K562 (cell line): ENCODE results near the gene TOR1B. TPM values are rescaled to one million over a fixed set of nuclear protein-coding genes. Genes with fewer than 3 reads are reported as not detected.

Experiments used
- CHCHD3 ChIP-seq: fragments of 250-450 bp; sonication (Bioruptor Pico); IDR thresholded peaks from 2 replicates; pipeline ENCODE4 v2.1.2; 2022; ENCODE audit warnings: mild to moderate bottlenecking
- EGR1 ChIP-seq: fragments of 450-650 bp; conservative IDR thresholded peaks from 2 replicates; pipeline ENCODE4 v1.6.1; 2017; ENCODE audit warnings: mild to moderate bottlenecking
- MYBL2 ChIP-seq, 2 experiments: fragments of 450-650 bp in 1 of 2; sonication (generic) in 1 of 2; formaldehyde crosslinking in 1 of 2; IDR thresholded peaks; 2 replicates each; pipeline versions ENCODE4 v1.6.1 to v1.8.1; 2017 to 2022; ENCODE audit warnings: borderline replicate concordance in 1 of 2, inconsistent platforms in 1 of 2, low read depth in 1 of 2, mild to moderate bottlenecking in 1 of 2, missing genetic modification reagents in 1 of 2, moderate library complexity in 1 of 2
- NCOA4 ChIP-seq: fragments of 450-650 bp; IDR thresholded peaks from 2 replicates; pipeline ENCODE4 v1.6.1; 2018; ENCODE audit warnings: mild to moderate bottlenecking; ENCODE audit not compliant: partially characterized antibody
- RBM39 ChIP-seq: fragments of 200-400 bp; formaldehyde crosslinking; optimal IDR thresholded peaks from 2 replicates; pipeline ENCODE3; 2018; ENCODE audit warnings: low read depth, low read length
- RFX5 ChIP-seq: IDR thresholded peaks from 2 replicates; pipeline ENCODE4 v1.6.1; 2011; ENCODE audit warnings: low read depth, mild to moderate bottlenecking, improper control_type of control experiment, low read length
- SAFB2 ChIP-seq: fragments of 200-400 bp; formaldehyde crosslinking; IDR thresholded peaks from 2 replicates; pipeline ENCODE4 v1.6.1; 2018; ENCODE audit warnings: borderline replicate concordance, low read length, low read depth, moderate library complexity; ENCODE audit not compliant: severe bottlenecking
- TBP ChIP-seq: optimal IDR thresholded peaks from 2 replicates; pipeline ENCODE3; 2011; ENCODE audit warnings: low read depth, low read length, improper control_type of control experiment
- THRAP3 ChIP-seq: fragments of 450-650 bp; IDR thresholded peaks from 2 replicates; pipeline ENCODE4 v1.6.1; 2016; ENCODE audit warnings: mild to moderate bottlenecking, inconsistent platforms, borderline replicate concordance
- U2AF1 ChIP-seq: fragments of 200-400 bp; formaldehyde crosslinking; optimal IDR thresholded peaks from 2 replicates; pipeline ENCODE3; 2017; ENCODE audit warnings: mild to moderate bottlenecking, low read depth, low read length, moderate library complexity
- ZC3H4 ChIP-seq: sonication (generic); formaldehyde crosslinking; IDR thresholded peaks from 2 replicates; pipeline ENCODE4 v1.9.0; 2021; ENCODE audit warnings: missing genetic modification reagents, borderline replicate concordance
- ZFPM2 ChIP-seq: fragments of 250-450 bp; sonication (Bioruptor Pico); IDR thresholded peaks from 2 replicates; pipeline ENCODE4 v1.5.1; 2022; ENCODE audit warnings: mild to moderate bottlenecking
- ZNF134 ChIP-seq: fragments of 250-450 bp; sonication (Bioruptor Pico); conservative IDR thresholded peaks from 2 replicates; pipeline ENCODE4 v1.4.0; 2020
- ZNF778 ChIP-seq: fragments of 450-650 bp; formaldehyde crosslinking; IDR thresholded peaks from 2 replicates; pipeline ENCODE4 v1.4.0; 2020; ENCODE audit warnings: mild to moderate bottlenecking, moderate library complexity
- polyA plus RNA-seq, 8 experiments: library from polyadenylated mRNA; depleted of rRNA in 4 of 8; stranded (reverse) in 5 of 8; unstranded in 3 of 8; fragments of >200 nt; fragmentation: Nextera tagmentation in 2 of 8; fragmentation: Illumina TruSeq in 1 of 8; extraction: Ambion mirVana in 2 of 8; extraction: Trizol in 1 of 8; gene quantifications; 2 replicates each; pipeline versions ENCODE4 v1.2.1 to v1.2.3, GENCODE V29; 2011 to 2014; ENCODE audit warnings: inconsistent platforms in 1 of 8, missing spikeins in 1 of 8
- total RNA-seq, 7 experiments: library from RNA; depleted of rRNA in 6 of 7; stranded (reverse); fragments of >200 nt in 6 of 7; fragmentation: Illumina TruSeq in 2 of 7; extraction: Trizol in 2 of 7; gene quantifications; 2 replicates each; pipeline versions ENCODE4 v1.2.1 to v1.2.3, GENCODE V29; 2011 to 2021; ENCODE audit warnings: low replicate concordance in 1 of 7
- TF ChIP-seq, protein P1 (sequence below): fragments of 450-650 bp; IDR thresholded peaks from 2 replicates; pipeline ENCODE4 v1.6.1; 2017; ENCODE audit warnings: mild to moderate bottlenecking, moderate library complexity

Gene TOR1B
- total and polyA plus RNA-seq, 9 of the 15 experiments (the other 6 are each of a cell fraction or from before 2014, with no cell fraction given) = 4.2 to 36.5 (median 24.6) TPM

GRCh38 chr9:129776938-129777768, 25.8 kb upstream of the TOR1B start (continued):
- TF ChIP-seq TBP (peak; percentile 28), CHCHD3 (CRISPR knock-in tag) (no peak), EGR1 (no peak), U2AF1 (no peak), MYBL2 (IDR thresholded peaks at IDR 0.05; ENCODE audit: low read depth) (no peak), MYBL2 (CRISPR knock-in tag; IDR thresholded peaks at IDR 0.05; ENCODE audit: borderline replicate concordance) (no peak), RFX5 (no peak), NCOA4 (no peak), SAFB2 (no peak), ZNF778 (CRISPR knock-in tag) (no peak), RBM39 (no peak), THRAP3 (no peak), ZFPM2 (CRISPR knock-in tag) (no peak), ZC3H4 (no peak), ZNF134 (peak; percentile 65; the same call in 1 of the 2 replicates)
- TF ChIP-seq, protein P1, sequence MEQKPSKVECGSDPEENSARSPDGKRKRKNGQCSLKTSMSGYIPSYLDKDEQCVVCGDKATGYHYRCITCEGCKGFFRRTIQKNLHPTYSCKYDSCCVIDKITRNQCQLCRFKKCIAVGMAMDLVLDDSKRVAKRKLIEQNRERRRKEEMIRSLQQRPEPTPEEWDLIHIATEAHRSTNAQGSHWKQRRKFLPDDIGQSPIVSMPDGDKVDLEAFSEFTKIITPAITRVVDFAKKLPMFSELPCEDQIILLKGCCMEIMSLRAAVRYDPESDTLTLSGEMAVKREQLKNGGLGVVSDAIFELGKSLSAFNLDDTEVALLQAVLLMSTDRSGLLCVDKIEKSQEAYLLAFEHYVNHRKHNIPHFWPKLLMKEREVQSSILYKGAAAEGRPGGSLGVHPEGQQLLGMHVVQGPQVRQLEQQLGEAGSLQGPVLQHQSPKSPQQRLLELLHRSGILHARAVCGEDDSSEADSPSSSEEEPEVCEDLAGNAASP = no peak
